ENCODE data around the gene SPATS2.
A peak's percentile ranks its signal among the peaks of the same experiment; 100 is the strongest.

The SPATS2 gene

GRCh38 chr12:49543914-49544815 is 176.9 kb downstream of the SPATS2 start:
- Histone ChIP-seq H3K9me3 (ENCODE audit: control extremely low read depth in 1 of 5, control insufficient read depth in 4 of 5, insufficient read depth in 2 of 5, low read depth in 1 of 5, low read length in 4 of 5) (no peaks in the 10 kb centered on the region), H3K36me3 (ENCODE audit: control insufficient read depth in 4 of 4, insufficient read depth in 4 of 4, low read length in 3 of 4) (no peaks in the 10 kb centered on the region), H3K27ac (ENCODE audit: insufficient read depth in 1 of 2, low read depth in 1 of 2, low read length in 2 of 2, poor library complexity in 1 of 2, severe bottlenecking in 2 of 2) (no peak overlapping the region), H3K4me3 (ENCODE audit: control insufficient read depth in 1 of 7, extremely low read depth in 1 of 7, insufficient read depth in 4 of 7, low read depth in 2 of 7, low read length in 6 of 7) (no peak overlapping the region), H3K27me3 (replicated peaks in 2 of 5; ENCODE audit: control insufficient read depth in 4 of 5, insufficient read depth in 5 of 5, low read length in 4 of 5) (peaks cover 0 to 61% (median 45%) of the 10 kb centered on the region in 5 experiments), H3K4me1 (ENCODE audit: control extremely low read depth in 1 of 4, control insufficient read depth in 4 of 4, insufficient read depth in 4 of 4, low read length in 3 of 4) (peaks cover 0 to 19% (median 12%) of the 10 kb centered on the region in 4 experiments)
- ChIA-PET CTCF (interaction anchor here (1.0 to 2.2 kb wide), 3 partner anchors 10 to 39 kb away, joined by 3 to 8 read pairs (median 4); no protein-coding TSS in a partner anchor), POLR2A (no interaction called here)
- 50% methylated on average over 31 of the region's 39 CpGs for WGBS (ENCODE audit: insufficient coverage)
- DNase-seq = no peak

GRCh38 chr12:49545815-49546214 is 178.6 kb downstream of the SPATS2 start:
- POLR2A ChIA-PET = no interaction called here
- no peaks in the 10 kb centered on the region for H3K36me3 ChIP-seq (ENCODE audit: control insufficient read depth in 4 of 4, insufficient read depth in 4 of 4, low read length in 3 of 4)

DNA sequence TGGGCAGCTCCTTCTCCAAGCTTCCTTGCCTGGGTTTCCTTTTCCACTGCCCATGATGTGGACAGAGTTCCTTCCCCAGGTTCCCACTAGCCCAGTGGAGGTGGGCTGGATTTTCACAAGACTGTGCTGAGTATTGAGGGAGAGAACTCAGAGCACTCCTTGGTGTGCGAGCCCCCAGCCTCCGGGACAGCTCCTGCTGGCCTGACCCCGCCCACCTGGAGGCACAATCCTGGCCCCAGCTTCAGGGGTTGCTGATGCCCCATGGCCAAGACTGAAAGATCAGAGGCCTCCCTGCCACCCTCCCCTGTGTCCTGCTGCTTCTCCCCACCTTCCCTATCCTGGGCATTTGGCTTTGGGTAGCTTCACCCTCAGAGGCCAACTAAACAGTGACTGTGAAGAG is 179.2 kb downstream of the SPATS2 start:
- Histone ChIP-seq H3K4me3 (ENCODE audit: control insufficient read depth in 1 of 7, extremely low read depth in 1 of 7, insufficient read depth in 4 of 7, low read depth in 2 of 7, low read length in 6 of 7) (no peak overlapping the region), H3K27ac (ENCODE audit: insufficient read depth in 1 of 2, low read depth in 1 of 2, low read length in 2 of 2, poor library complexity in 1 of 2, severe bottlenecking in 2 of 2) (no peak overlapping the region), H3K36me3 (ENCODE audit: control insufficient read depth in 4 of 4, insufficient read depth in 4 of 4, low read length in 3 of 4) (no peaks in the 10 kb centered on the region), H3K9me3 (ENCODE audit: control extremely low read depth in 1 of 5, control insufficient read depth in 4 of 5, insufficient read depth in 2 of 5, low read depth in 1 of 5, low read length in 4 of 5) (no peaks in the 10 kb centered on the region), H3K4me1 (ENCODE audit: control extremely low read depth in 1 of 4, control insufficient read depth in 4 of 4, insufficient read depth in 4 of 4, low read length in 3 of 4) (peaks cover 0 to 17% (median 10%) of the 10 kb centered on the region in 4 experiments), H3K27me3 (replicated peaks in 2 of 5; ENCODE audit: control insufficient read depth in 4 of 5, insufficient read depth in 5 of 5, low read length in 4 of 5) (peaks cover 0 to 42% (median 26%) of the 10 kb centered on the region in 5 experiments)
- ChIA-PET CTCF (interaction anchor here (1.7 to 19.6 kb wide), 4 partner anchors 8 to 189 kb away, joined by 4 to 223 read pairs (median 8); no protein-coding TSS in a partner anchor), POLR2A (no interaction called here)
- WGBS (ENCODE audit: insufficient coverage) = 100% methylated on average over 2 of the region's 3 CpGs
- DNase-seq = no peak

More at GRCh38 chr12:49545815-49546214, 178.6 kb downstream of the SPATS2 start:
- WGBS (ENCODE audit: insufficient coverage) = 92% methylated on average over 4 of the region's 4 CpGs
- Histone ChIP-seq H3K27ac (ENCODE audit: insufficient read depth in 1 of 2, low read depth in 1 of 2, low read length in 2 of 2, poor library complexity in 1 of 2, severe bottlenecking in 2 of 2) (no peak overlapping the region), H3K9me3 (ENCODE audit: control extremely low read depth in 1 of 5, control insufficient read depth in 4 of 5, insufficient read depth in 2 of 5, low read depth in 1 of 5, low read length in 4 of 5) (no peaks in the 10 kb centered on the region), H3K4me1 (ENCODE audit: control extremely low read depth in 1 of 4, control insufficient read depth in 4 of 4, insufficient read depth in 4 of 4, low read length in 3 of 4) (peaks cover 0 to 17% (median 10%) of the 10 kb centered on the region in 4 experiments), H3K27me3 (replicated peaks in 2 of 5; ENCODE audit: control insufficient read depth in 4 of 5, insufficient read depth in 5 of 5, low read length in 4 of 5) (peaks cover 0 to 45% (median 28%) of the 10 kb centered on the region in 5 experiments), H3K4me3 (ENCODE audit: control insufficient read depth in 1 of 7, extremely low read depth in 1 of 7, insufficient read depth in 4 of 7, low read depth in 2 of 7, low read length in 6 of 7) (no peak overlapping the region)
- CTCF ChIA-PET = interaction anchor here (1.7 to 19.6 kb wide), 3 partner anchors 8 to 34 kb away, joined by 4 to 223 read pairs (median 8); no protein-coding TSS in a partner anchor
- DNase-seq = no peak

- Histone ChIP-seq H3K4me3 (ENCODE audit: control insufficient read depth in 1 of 7, extremely low read depth in 1 of 7, insufficient read depth in 4 of 7, low read depth in 2 of 7, low read length in 6 of 7) (no peak overlapping the region), H3K27me3 (replicated peaks in 2 of 5; ENCODE audit: control insufficient read depth in 4 of 5, insufficient read depth in 5 of 5, low read length in 4 of 5) (peaks cover 0 to 41% (median 26%) of the 10 kb centered on the region in 5 experiments), H3K4me1 (ENCODE audit: control extremely low read depth in 1 of 4, control insufficient read depth in 4 of 4, insufficient read depth in 4 of 4, low read length in 3 of 4) (peaks cover 0 to 19% (median 11%) of the 10 kb centered on the region in 4 experiments), H3K9me3 (ENCODE audit: control extremely low read depth in 1 of 5, control insufficient read depth in 4 of 5, insufficient read depth in 2 of 5, low read depth in 1 of 5, low read length in 4 of 5) (no peaks in the 10 kb centered on the region), H3K36me3 (ENCODE audit: control insufficient read depth in 4 of 4, insufficient read depth in 4 of 4, low read length in 3 of 4) (no peaks in the 10 kb centered on the region), H3K27ac (ENCODE audit: insufficient read depth in 1 of 2, low read depth in 1 of 2, low read length in 2 of 2, poor library complexity in 1 of 2, severe bottlenecking in 2 of 2) (no peak overlapping the region)
- ChIA-PET CTCF (interaction anchor here (0.9 to 19.6 kb wide), 4 partner anchors 10 to 189 kb away, joined by 3 to 223 read pairs (median 6); no protein-coding TSS in a partner anchor), POLR2A (no interaction called here)
- WGBS (ENCODE audit: insufficient coverage) = 93% methylated on average over 3 of the region's 7 CpGs
- no peak for DNase-seq
These were observed 179.9 kb downstream of the SPATS2 start for GRCh38 chr12:49547090-49547690.

GRCh38 chr12:49548481-49548821 is 181.2 kb downstream of the SPATS2 start:
- no peak for DNase-seq
- Histone ChIP-seq H3K36me3 (ENCODE audit: control insufficient read depth in 4 of 4, insufficient read depth in 4 of 4, low read length in 3 of 4) (no peaks in the 10 kb centered on the region), H3K27me3 (replicated peaks in 2 of 5; ENCODE audit: control insufficient read depth in 4 of 5, insufficient read depth in 5 of 5, low read length in 4 of 5) (peaks cover 0 to 35% (median 20%) of the 10 kb centered on the region in 5 experiments), H3K4me1 (ENCODE audit: control extremely low read depth in 1 of 4, control insufficient read depth in 4 of 4, insufficient read depth in 4 of 4, low read length in 3 of 4) (peaks cover 0 to 24% (median 14%) of the 10 kb centered on the region in 4 experiments), H3K4me3 (ENCODE audit: control insufficient read depth in 1 of 7, extremely low read depth in 1 of 7, insufficient read depth in 4 of 7, low read depth in 2 of 7, low read length in 6 of 7) (peak overlapping the region in 5 of 7 experiments; percentile 36 to 75 (median 61)), H3K9me3 (ENCODE audit: control extremely low read depth in 1 of 5, control insufficient read depth in 4 of 5, insufficient read depth in 2 of 5, low read depth in 1 of 5, low read length in 4 of 5) (no peaks in the 10 kb centered on the region), H3K27ac (ENCODE audit: insufficient read depth in 1 of 2, low read depth in 1 of 2, low read length in 2 of 2, poor library complexity in 1 of 2, severe bottlenecking in 2 of 2) (no peak overlapping the region)
- ChIA-PET POLR2A (no interaction called here), CTCF (interaction anchor here (0.9 to 19.6 kb wide), 4 partner anchors 10 to 224 kb away, joined by 3 to 223 read pairs (median 55); partner anchors contain the start of gene MCRS1)
- whole genome bisulfite sequencing (ENCODE audit: insufficient coverage) = 13% methylated on average over 6 of the region's 8 CpGs

GRCh38 chr12:49548822-49549648 is 181.8 kb downstream of the SPATS2 start:
- Histone ChIP-seq H3K36me3 (ENCODE audit: control insufficient read depth in 4 of 4, insufficient read depth in 4 of 4, low read length in 3 of 4) (no peaks in the 10 kb centered on the region), H3K27ac (ENCODE audit: insufficient read depth in 1 of 2, low read depth in 1 of 2, low read length in 2 of 2, poor library complexity in 1 of 2, severe bottlenecking in 2 of 2) (no peak overlapping the region), H3K4me3 (ENCODE audit: control insufficient read depth in 1 of 7, extremely low read depth in 1 of 7, insufficient read depth in 4 of 7, low read depth in 2 of 7, low read length in 6 of 7) (peak overlapping the region in 6 of 7 experiments; percentile 30 to 75 (median 54)), H3K27me3 (replicated peaks in 2 of 5; ENCODE audit: control insufficient read depth in 4 of 5, insufficient read depth in 5 of 5, low read length in 4 of 5) (peaks cover 0 to 32% (median 15%) of the 10 kb centered on the region in 5 experiments), H3K4me1 (ENCODE audit: control extremely low read depth in 1 of 4, control insufficient read depth in 4 of 4, insufficient read depth in 4 of 4, low read length in 3 of 4) (peaks cover 0 to 24% (median 14%) of the 10 kb centered on the region in 4 experiments), H3K9me3 (ENCODE audit: control extremely low read depth in 1 of 5, control insufficient read depth in 4 of 5, insufficient read depth in 2 of 5, low read depth in 1 of 5, low read length in 4 of 5) (no peaks in the 10 kb centered on the region)
- 17% methylated on average over 49 of the region's 70 CpGs for WGBS (ENCODE audit: insufficient coverage)
- ChIA-PET CTCF (interaction anchor here (0.9 to 19.6 kb wide), 6 partner anchors 11 to 224 kb away, joined by 3 to 223 read pairs (median 6); partner anchors contain the start of gene MCRS1), POLR2A (no interaction called here)
- DNase-seq = peak in 2 of 3 donors; percentile 58 to 66

Data from common myeloid progenitor, CD34-positive (primary cell).